HepG2 (cell line): ENCODE results near the gene ABI3. TPM values are rescaled to one million over a fixed set of nuclear protein-coding genes. Genes with fewer than 3 reads are reported as not detected.

Experiments used
- ATAC-seq: fragments of 200-7000 bp; cut with Tn5 transposase; 3 replicates; pipeline ENCODE4 v1.9.1; 2020; ENCODE audit warnings: mild to moderate bottlenecking, moderate library complexity
- BruUV-seq: library from RNA; stranded (reverse); fragments of 400-500 nt; replicated peaks from 2 replicates; lab custom pipeline; 2021; lab: Mats Ljungman, UMichigan
- CTCF ChIA-PET: fragments of 300-600 bp; formaldehyde crosslinking; extraction: SDS; loops from one replicate; lab custom pipeline; 2021; ENCODE audit warnings: low total read pairs, inconsistent platforms, low intra/inter-chr PET ratio; lab: Yijun Ruan, JAX
- POLR2A ChIA-PET: fragments of 350-600 bp; sonication (Branson Sonifier 250); formaldehyde crosslinking; loops from one replicate; lab custom pipeline; 2020; ENCODE audit warnings: antibody characterized with exemption, inconsistent platforms; lab: Yijun Ruan, JAX
- DNase-seq: peaks from one replicate; pipeline ENCODE4 v3.0.0-alpha.2; 2015; ENCODE audit warnings: low spot score
- FAIRE-seq: peaks from 3 replicates; lab custom pipeline; 2011; peaks lifted over from hg19 to GRCh38; lab: Jason Lieb, UNC
- H2AFZ ChIP-seq: one replicate; pipeline ENCODE4 v1.6.1; 2011; ENCODE audit warnings: low read length, inconsistent platforms
- H3K27ac ChIP-seq: fragments of 300-600 bp; 3 replicates; pipeline ENCODE4 v1.8.0; 2011; ENCODE audit warnings: mixed run types, mild to moderate bottlenecking, mixed read lengths, low read length, inconsistent platforms; ENCODE audit not compliant: insufficient read depth; ENCODE audit errors: extremely low read length
- H3K27me3 ChIP-seq, 2 experiments: fragments of 200-600 bp in 1 of 2; 2 replicates in 1 of 2; 3 replicates in 1 of 2; pipeline versions ENCODE4 v1.6.0 to v1.8.0; 2011; ENCODE audit warnings: low read length in 2 of 2, mild to moderate bottlenecking in 2 of 2, moderate library complexity in 2 of 2, inconsistent platforms in 1 of 2; ENCODE audit not compliant: insufficient read depth in 2 of 2, control insufficient read depth in 1 of 2
- H3K36me3 ChIP-seq, 2 experiments: fragments of 200-600 bp in 1 of 2; replicated peaks in 1 of 2; 2 replicates in 1 of 2; 3 replicates in 1 of 2; pipeline versions ENCODE4 v1.5.1 to v1.8.0; 2011; ENCODE audit warnings: low read length in 2 of 2, inconsistent platforms in 1 of 2; ENCODE audit not compliant: insufficient read depth in 2 of 2, control insufficient read depth in 1 of 2
- H3K4me1 ChIP-seq: 2 replicates; pipeline ENCODE4 v1.5.1; 2012; ENCODE audit warnings: low read length, inconsistent platforms; ENCODE audit not compliant: insufficient read depth
- H3K4me2 ChIP-seq: 2 replicates; pipeline ENCODE4 v1.6.0; 2011; ENCODE audit warnings: low read depth, low read length, inconsistent platforms
- H3K4me3 ChIP-seq, 3 experiments: fragments of 200-600 bp in 1 of 3; sonication (generic), shearing (Covaris generic) in 1 of 3; replicated peaks in 1 of 3; 2 replicates each; pipeline ENCODE4 v1.5.1; 2011 to 2016; ENCODE audit warnings: low read length in 3 of 3, inconsistent platforms in 2 of 3, low read depth in 2 of 3, mild to moderate bottlenecking in 2 of 3, control low read depth in 1 of 3, mixed read lengths in 1 of 3; ENCODE audit not compliant: insufficient read depth in 1 of 3
- H3K79me2 ChIP-seq: one replicate; pipeline ENCODE4 v1.6.1; 2011; ENCODE audit warnings: low read length, inconsistent platforms; ENCODE audit not compliant: insufficient read depth
- H3K9ac ChIP-seq: 2 replicates; pipeline ENCODE4 v1.6.0; 2011; ENCODE audit warnings: mild to moderate bottlenecking, low read depth, low read length, inconsistent platforms; ENCODE audit not compliant: insufficient read depth
- H3K9me3 ChIP-seq: 2 replicates; pipeline ENCODE4 v1.5.1; 2012; ENCODE audit warnings: mild to moderate bottlenecking, low read length
- H4K20me1 ChIP-seq: 2 replicates; pipeline ENCODE4 v1.6.0; 2011; ENCODE audit warnings: inconsistent platforms, mild to moderate bottlenecking, low read length, moderate library complexity; ENCODE audit not compliant: insufficient read depth
- BHLHE40 ChIP-seq: IDR thresholded peaks from 2 replicates; pipeline ENCODE4 v1.6.1; 2011; ENCODE audit warnings: low read length, improper control_type of control experiment
- ETV6 ChIP-seq: sonication (generic); formaldehyde crosslinking; conservative IDR thresholded peaks from 2 replicates; pipeline ENCODE4 v1.4.0; 2020; ENCODE audit warnings: missing genetic modification reagents
- FOXM1 ChIP-seq: sonication (generic); formaldehyde crosslinking; IDR thresholded peaks from 2 replicates; pipeline ENCODE4 v1.5.0; 2020; ENCODE audit warnings: missing genetic modification reagents
- KLF6 ChIP-seq: IDR thresholded peaks from 2 replicates; pipeline ENCODE4 v1.8.0; 2016; ENCODE audit warnings: missing biosample characterization, missing genetic modification reagents
- PCBP1 ChIP-seq: fragments of 200-400 bp; formaldehyde crosslinking; IDR thresholded peaks from 2 replicates; pipeline ENCODE4 v1.6.1; 2017; ENCODE audit warnings: mild to moderate bottlenecking, low read depth, low read length, borderline replicate concordance
- PHF8 ChIP-seq: sonication (generic); formaldehyde crosslinking; IDR thresholded peaks from 2 replicates; pipeline ENCODE4 v1.5.0; 2020; ENCODE audit warnings: missing genetic modification reagents
- PLRG1 ChIP-seq: fragments of 450-650 bp; conservative IDR thresholded peaks from 2 replicates; pipeline ENCODE4 v1.6.1; 2016
- TIGD3 ChIP-seq: sonication (generic); formaldehyde crosslinking; IDR thresholded peaks from 2 replicates; pipeline ENCODE4 v1.5.1; 2020; ENCODE audit warnings: mild to moderate bottlenecking, missing genetic modification reagents, borderline replicate concordance
- ZC3H4 ChIP-seq: sonication (generic); formaldehyde crosslinking; IDR thresholded peaks from 2 replicates; pipeline ENCODE4 v1.4.0; 2020; ENCODE audit warnings: missing genetic modification reagents, borderline replicate concordance
- ZNF382 ChIP-seq: sonication (generic); formaldehyde crosslinking; IDR thresholded peaks from 2 replicates; pipeline ENCODE4 v1.5.0; 2020; ENCODE audit warnings: missing genetic modification reagents, mild to moderate bottlenecking, borderline replicate concordance
- ZNF530 ChIP-seq: sonication (generic); formaldehyde crosslinking; IDR thresholded peaks from 2 replicates; pipeline ENCODE4 v1.5.0; 2020; ENCODE audit warnings: low read depth, mild to moderate bottlenecking, missing genetic modification reagents
- ZNF615 ChIP-seq: sonication (generic); formaldehyde crosslinking; IDR thresholded peaks from 2 replicates; pipeline ENCODE4 v1.5.0; 2020; ENCODE audit warnings: mild to moderate bottlenecking, missing genetic modification reagents, borderline replicate concordance
- ZNF768 ChIP-seq: sonication (generic); formaldehyde crosslinking; IDR thresholded peaks from 2 replicates; pipeline ENCODE4 v1.4.0; 2020; ENCODE audit warnings: missing genetic modification reagents
- WGBS: methylation state at CpG from one replicate; pipeline ENCODE4 v1.1.6; 2017; ENCODE audit warnings: low lambda C conversion rate; 5-methylcytosine and 5-hydroxymethylcytosine counted together
- in situ Hi-C: cut with HindIII; loops from 2 replicates; pipeline ENCODE4 v1.10.0; 2017; ENCODE audit warnings: low pct_unique_long_range_greater_than_20kb; ENCODE audit not compliant: extremely low pct_ligation_motif_present
- intact Hi-C: fragments of 100-400 bp; cut with micrococcal nuclease; formaldehyde crosslinking; loops from one replicate; pipeline ENCODE4 v1.10.0; 2022; ENCODE audit not compliant: unreplicated experiment
- polyA plus RNA-seq, 8 experiments: library from polyadenylated mRNA; depleted of rRNA in 3 of 8; stranded (reverse) in 7 of 8; unstranded in 1 of 8; fragments of >200 nt; fragmentation: Illumina TruSeq in 4 of 8; extraction: Trizol in 4 of 8; gene quantifications; 2 replicates each; pipeline versions ENCODE4 v1.2.1 to v1.2.3, GENCODE V29; 2011 to 2016; ENCODE audit warnings: low read depth in 4 of 8, missing spikeins in 1 of 8, mixed read lengths in 1 of 8; ENCODE audit not compliant: insufficient read depth in 1 of 8
- total RNA-seq, 5 experiments: library from RNA; depleted of rRNA; stranded (reverse); fragments of >200 nt; fragmentation: Illumina TruSeq; extraction: Trizol; gene quantifications; 2 replicates each; pipeline ENCODE4 v1.2.3, GENCODE V29; 2016; ENCODE audit warnings: low read depth in 1 of 5

Gene ABI3
- total and polyA plus RNA-seq, 2 of the 13 experiments (the other 11 are each of a cell fraction or from before 2014, with no cell fraction given) = not detected

GRCh38 chr17:49200423-49201083, 10.0 kb upstream of the ABI3 start:
- no peak overlapping the region for H3K27ac ChIP-seq
- 0 out of 2 replicates have a peak, but pooled peaks cover 7% of the 10 kb centered on the region for H3K4me1 ChIP-seq
- H2AFZ ChIP-seq = no peak overlapping the region
- TF ChIP-seq ZNF768 (CRISPR knock-in tag) = no peak
- TF ChIP-seq ETV6 (CRISPR knock-in tag) = no peak
- TF ChIP-seq PHF8 (CRISPR knock-in tag) = no peak
- TF ChIP-seq TIGD3 (CRISPR knock-in tag) = no peak
- TF ChIP-seq ZNF382 (CRISPR knock-in tag) = no peak
- TF ChIP-seq BHLHE40 = no peak
- no peak for TF ChIP-seq PCBP1
- TF ChIP-seq ZC3H4 (CRISPR knock-in tag) = no peak
- no peak for TF ChIP-seq FOXM1 (CRISPR knock-in tag)
- TF ChIP-seq PLRG1 = no peak
- no peak for TF ChIP-seq KLF6 (CRISPR knock-in tag)
- TF ChIP-seq ZNF530 (CRISPR knock-in tag) = no peak
- no peak for TF ChIP-seq ZNF615 (CRISPR knock-in tag)
- H3K36me3 ChIP-seq = no peaks in the 10 kb centered on the region
- H3K4me3 ChIP-seq = no peak overlapping the region
- H3K9me3 ChIP-seq = no peaks in the 10 kb centered on the region
- H3K4me2 ChIP-seq = no peak overlapping the region
- in situ Hi-C loops (no loop called here), intact Hi-C loops (no loop called here)
- ChIA-PET CTCF (no interaction called here), POLR2A (no interaction called here)
- H3K9ac ChIP-seq = no peak overlapping the region
- H4K20me1 ChIP-seq = no peaks in the 10 kb centered on the region
- 47% methylated on average over 13 of the region's 13 CpGs for WGBS
- no peak for FAIRE-seq
- BruUV-seq = no TSS peak
- ATAC-seq = no peak
- DNase-seq = no peak
- H3K79me2 ChIP-seq = no peaks in the 10 kb centered on the region
- peaks cover 1 to 38% of the 10 kb centered on the region in 2 experiments; a peak in 3 of 5 replicates for H3K27me3 ChIP-seq
